NCI-H2107 (cell line): Measurements from ENCODE around the gene CERS6.

ENCODE experiments used
- DNase-seq: peaks from one replicate; lab custom pipeline; 2025; lab: John Stamatoyannopoulos, UW

CERS6 gene

DNA sequence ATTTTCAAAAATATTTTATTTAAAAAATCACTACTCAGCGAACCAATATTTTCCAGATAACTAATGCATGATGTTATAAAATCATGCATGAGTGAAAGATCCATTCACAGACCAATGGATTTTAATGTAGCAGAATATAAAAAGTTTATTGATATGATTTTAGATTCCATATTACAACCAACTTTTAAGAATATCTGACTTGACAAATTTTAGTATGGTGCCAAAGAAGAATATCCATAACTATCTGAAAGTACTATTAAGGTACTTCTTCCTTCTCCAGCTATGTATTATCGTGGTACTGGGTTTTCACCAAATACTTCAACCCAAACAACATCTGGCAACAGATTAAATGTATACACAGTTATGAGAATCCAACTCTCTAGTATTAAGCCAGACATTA is 246.5 kb downstream of the CERS6 start:
- no peak for DNase-seq

- no peak for DNase-seq
These were observed 247.9 kb downstream of the CERS6 start for GRCh38 chr2:168703926-168704325.

DNA sequence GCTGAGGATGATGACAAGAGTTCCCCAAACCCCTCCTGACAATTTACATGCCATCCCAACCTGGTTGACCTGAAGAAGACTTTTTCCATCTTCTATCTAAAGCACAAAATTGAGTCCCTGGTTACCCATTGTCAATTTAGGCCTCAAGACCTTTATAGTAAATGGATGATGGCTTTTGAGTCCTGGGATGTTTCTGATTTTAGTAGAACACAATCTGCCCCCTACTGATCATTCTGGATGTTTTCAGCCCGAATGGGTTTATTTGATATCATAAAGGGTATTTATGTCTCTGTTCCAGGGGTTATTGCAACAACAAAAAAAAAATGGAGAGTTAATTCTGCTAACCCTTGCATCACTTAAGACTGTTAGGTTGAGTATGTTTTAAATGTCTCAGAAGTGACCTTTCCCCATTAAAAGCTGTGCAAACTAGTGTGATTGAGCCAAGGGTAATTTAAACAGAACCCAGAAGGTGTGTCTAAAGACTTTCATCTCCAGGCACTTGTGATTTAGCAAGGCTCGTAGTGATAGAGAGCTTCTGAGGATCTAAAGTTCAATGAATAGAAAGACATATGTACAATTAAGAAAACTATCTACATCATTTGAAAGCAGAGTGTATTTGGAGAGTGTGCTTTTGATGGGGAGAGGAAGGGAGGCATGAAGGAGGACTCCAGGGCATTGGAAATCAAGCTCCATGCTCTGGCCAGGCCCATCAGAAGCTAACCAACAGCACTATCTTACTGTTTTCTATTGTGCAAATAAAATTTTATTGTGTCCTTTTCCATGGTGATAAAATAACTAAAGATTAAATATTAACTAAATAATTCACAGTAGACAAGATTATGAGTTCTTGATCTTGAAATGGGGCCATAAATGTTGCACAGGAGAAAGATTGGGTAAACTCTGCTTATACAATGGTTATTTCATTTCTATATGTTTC is 249.7 kb downstream of the CERS6 start:
- DNase-seq: no peak

GRCh38 chr2:168706806-168707205 is 250.7 kb downstream of the CERS6 start:
- no peak for DNase-seq

GRCh38 chr2:168708080-168708479 is 252.0 kb downstream of the CERS6 start:
- no peak for DNase-seq

- no peak for DNase-seq
These were observed 254.8 kb downstream of the CERS6 start for GRCh38 chr2:168710754-168711467.

GRCh38 chr2:168712053-168712452 is 256.0 kb downstream of the CERS6 start:
- no peak for DNase-seq

GRCh38 chr2:168713325-168713724 is 257.3 kb downstream of the CERS6 start:
- DNase-seq: no peak

DNA sequence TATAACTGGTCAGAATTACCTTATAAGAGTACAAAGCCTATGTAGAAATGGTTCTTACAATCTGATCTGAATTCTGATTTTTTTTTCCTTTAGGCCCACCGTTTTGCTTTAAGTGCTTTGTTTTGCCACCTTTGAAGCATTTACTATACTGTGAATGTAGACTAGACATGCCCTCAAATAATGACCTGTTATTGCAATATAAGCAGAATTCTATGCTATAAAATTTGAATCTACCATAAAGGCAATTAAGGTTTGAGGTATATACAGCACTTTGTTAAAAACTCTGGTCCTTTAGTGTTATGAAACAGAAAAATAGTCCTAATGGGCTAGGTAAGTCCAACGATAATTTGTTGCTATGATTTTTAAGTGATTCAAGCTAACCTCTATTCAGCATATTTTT is 259.8 kb downstream of the CERS6 start:
- no peak for DNase-seq

DNA sequence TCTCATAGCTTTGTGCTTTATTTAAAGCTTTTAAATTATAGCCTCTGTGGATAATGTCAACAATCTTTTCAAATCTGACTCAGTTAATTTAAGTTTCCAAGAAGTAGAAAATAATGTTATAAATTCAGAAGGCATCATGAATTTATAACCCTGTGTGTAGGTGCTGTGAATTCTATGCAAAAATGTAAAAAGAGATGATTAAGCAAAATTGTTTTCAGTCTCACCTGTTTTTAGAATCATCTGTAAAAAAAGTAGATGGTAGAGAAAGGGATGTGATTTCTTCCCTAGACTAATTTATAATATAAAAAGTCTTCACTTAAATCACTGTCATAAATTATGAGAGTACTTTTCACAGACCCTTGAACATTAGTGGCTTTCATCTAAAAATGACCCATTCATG is 260.8 kb downstream of the CERS6 start:
- no peak for DNase-seq

DNA sequence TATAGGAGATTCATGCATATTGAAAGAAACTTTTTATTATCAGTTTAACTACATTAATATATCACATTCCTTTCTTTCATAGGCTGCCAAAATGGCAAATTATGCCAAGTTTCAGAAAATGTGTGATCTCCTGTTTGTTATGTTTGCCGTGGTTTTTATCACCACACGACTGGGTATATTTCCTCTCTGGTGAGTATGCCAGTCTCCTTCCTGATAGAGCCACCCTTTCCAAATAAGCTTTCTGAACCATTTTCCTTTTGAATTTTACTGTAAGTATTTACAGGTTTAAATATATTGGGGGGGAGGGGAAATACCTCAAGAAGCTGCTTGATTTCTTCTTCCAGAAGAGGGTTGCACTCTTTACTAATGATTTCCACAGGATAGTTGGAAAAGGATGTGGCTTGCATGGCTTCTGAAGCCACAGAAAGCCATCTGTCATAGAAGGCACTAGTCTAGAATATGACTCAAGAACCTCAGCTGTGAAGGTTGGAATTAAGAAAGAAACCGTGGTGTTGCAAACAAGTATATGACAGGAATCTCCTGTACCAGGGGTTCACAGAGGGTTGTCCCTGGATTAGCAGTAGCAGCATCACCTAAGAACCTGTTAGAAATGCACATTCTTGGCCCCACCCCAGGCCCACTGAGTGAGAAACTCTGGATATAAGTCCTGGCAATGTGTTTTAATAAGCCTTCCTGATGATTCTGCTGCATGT is 261.9 kb downstream of the CERS6 start:
- no peak for DNase-seq

GRCh38 chr2:168718622-168719021 is 262.6 kb downstream of the CERS6 start:
- DNase-seq: no peak

GRCh38 chr2:168719446-168719845 is 263.4 kb downstream of the CERS6 start:
- no peak for DNase-seq

- no peak for DNase-seq
These were observed 266.5 kb downstream of the CERS6 start for GRCh38 chr2:168722592-168722991.

DNA sequence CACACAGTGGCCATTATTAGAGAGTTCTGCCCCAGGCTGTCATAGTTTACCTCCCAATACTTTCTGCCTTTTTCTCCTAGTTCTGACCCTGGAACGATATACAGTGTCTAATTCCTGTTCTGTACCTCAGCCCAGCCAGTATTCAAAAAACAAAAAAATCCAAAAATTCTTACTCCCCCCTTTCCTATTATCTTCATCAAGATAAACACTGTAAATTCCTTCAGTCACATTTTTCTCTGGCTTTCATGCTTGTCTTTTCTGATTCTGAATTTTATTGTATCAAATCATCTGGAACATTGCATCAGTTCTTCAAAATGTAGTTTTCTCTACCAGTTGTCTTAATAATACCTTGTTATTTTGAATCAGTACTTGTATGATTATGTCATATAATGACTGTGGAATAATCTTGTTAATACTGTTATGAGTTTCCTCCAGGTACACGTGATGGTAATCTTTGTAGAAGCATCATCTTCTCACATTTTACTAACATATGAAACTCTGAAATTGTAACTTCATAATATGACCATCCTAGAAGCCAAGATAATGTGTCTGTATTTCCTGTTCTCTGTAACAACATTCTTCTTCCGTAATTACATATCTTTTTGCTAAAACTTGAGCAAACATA is 267.3 kb downstream of the CERS6 start:
- DNase-seq: no peak

- no peak for DNase-seq
These were observed 270.3 kb downstream of the CERS6 start for GRCh38 chr2:168726375-168726774.

DNA sequence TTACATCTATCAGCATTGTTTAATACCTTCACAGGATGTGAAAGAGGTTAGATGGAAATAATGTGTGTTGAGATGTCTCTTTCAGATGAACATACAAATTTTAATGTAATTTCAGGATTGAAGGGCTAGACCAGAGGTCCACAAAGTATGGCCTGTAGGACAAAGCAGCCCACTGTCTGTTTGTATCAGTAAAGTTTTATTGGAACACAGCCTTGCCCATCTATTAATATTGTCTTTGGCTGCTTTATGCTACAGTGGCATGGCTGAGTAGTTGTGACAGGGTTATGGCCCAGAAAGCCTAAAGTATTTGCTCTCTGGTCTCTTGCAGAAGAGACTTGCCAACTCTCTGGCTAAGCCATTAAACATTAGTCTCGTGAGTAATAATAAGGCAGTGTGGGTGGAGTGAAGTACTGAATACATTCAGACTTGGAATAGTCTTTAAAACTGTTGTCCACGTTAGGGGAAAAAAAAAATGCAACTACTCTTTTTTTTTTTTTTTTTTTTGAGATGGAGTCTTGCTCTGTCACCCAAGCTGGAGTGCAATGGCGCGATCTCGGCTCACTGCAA is 271.9 kb downstream of the CERS6 start:
- no peak for DNase-seq

- DNase-seq: no peak
These were observed 273.4 kb downstream of the CERS6 start for GRCh38 chr2:168729455-168729854.

- no peak for DNase-seq
These were observed 274.3 kb downstream of the CERS6 start for GRCh38 chr2:168730344-168730743.

GRCh38 chr2:168731002-168731401 is 274.9 kb downstream of the CERS6 start:
- DNase-seq: no peak

DNA sequence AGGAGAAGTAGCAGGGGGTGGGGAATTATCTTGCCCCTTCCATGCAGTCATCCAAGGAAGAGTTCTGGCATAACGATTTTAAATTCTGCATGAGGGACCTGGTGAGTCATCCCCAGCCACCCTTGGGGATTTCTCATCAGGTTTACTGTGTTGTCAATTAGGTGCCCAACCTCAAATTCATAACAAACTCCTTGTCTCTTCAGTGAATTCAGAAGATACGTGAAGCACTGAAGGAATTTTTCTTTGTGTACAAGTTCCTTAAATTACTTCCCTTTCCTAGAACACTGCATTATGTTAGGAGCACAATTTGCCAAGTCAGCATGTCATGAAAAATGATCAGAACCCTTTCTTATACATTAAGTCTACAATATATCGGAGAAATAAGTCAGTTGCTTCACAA is 275.5 kb downstream of the CERS6 start:
- no peak for DNase-seq

DNA sequence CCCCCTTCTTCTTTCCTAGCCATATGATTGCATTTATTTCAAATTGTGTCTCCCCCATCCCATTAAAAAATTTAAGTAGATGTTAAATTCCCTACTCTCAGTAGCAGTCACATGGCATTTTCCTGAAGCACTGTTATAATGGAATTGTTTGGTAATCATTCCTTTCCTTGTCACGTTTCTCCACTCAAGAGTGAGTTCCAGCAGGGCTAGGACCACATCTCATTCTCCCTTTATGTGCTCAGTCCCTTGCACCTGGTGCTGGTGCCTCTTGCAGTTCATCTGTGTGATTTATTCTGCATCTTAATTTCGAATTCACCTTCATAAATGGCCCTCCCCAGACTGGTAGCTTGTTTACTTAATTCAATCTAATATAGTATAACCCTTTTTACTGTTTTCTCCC is 276.0 kb downstream of the CERS6 start:
- no peak for DNase-seq
